GM23338 (cell line): ENCODE measurements around the gene HBZ. TPM values are rescaled to one million over a fixed set of nuclear protein-coding genes. Genes with fewer than 3 reads are reported as not detected.

Source experiments
- ATAC-seq: fragments of 200-7000 bp; cut with Tn5 transposase; 3 replicates; pipeline ENCODE4 v1.9.1; 2020
- DNase-seq: peaks from one replicate; pipeline ENCODE4 v3.0.0-alpha.2; 2015; ENCODE audit warnings: low spot score
- H2AFZ ChIP-seq: fragments of 200-600 bp; sonication (generic); 2 replicates; pipeline ENCODE4 v1.8.0; 2016; ENCODE audit warnings: antibody characterized with exemption, mild to moderate bottlenecking, moderate library complexity
- H3F3A ChIP-seq: fragments of 200-600 bp; sonication (generic); replicated peaks from 2 replicates; pipeline ENCODE4 v1.8.0; 2017; ENCODE audit warnings: antibody characterized with exemption, mixed run types, low read depth
- H3K27ac ChIP-seq: fragments of 200-600 bp; sonication (generic); 2 replicates; pipeline ENCODE4 v1.6.1; 2016; ENCODE audit warnings: low read depth
- H3K27me3 ChIP-seq: fragments of 200-600 bp; sonication (generic); 2 replicates; pipeline ENCODE4 v1.8.0; 2016; ENCODE audit warnings: mild to moderate bottlenecking, mixed run types, moderate library complexity; ENCODE audit not compliant: insufficient read depth
- H3K36me3 ChIP-seq: fragments of 200-600 bp; sonication (generic); 2 replicates; pipeline ENCODE4 v1.8.0; 2016; ENCODE audit warnings: mild to moderate bottlenecking; ENCODE audit not compliant: insufficient read depth
- H3K4me1 ChIP-seq: fragments of 200-600 bp; sonication (generic); 2 replicates; pipeline ENCODE4 v1.8.0; 2016; ENCODE audit warnings: mild to moderate bottlenecking, moderate library complexity; ENCODE audit not compliant: insufficient read depth
- H3K4me2 ChIP-seq: fragments of 200-600 bp; sonication (generic); 2 replicates; pipeline ENCODE4 v1.7.1; 2017; ENCODE audit warnings: mixed run types
- H3K4me3 ChIP-seq: fragments of 200-600 bp; sonication (generic); 2 replicates; pipeline ENCODE4 v1.6.1; 2016; ENCODE audit warnings: mixed run types
- H3K79me2 ChIP-seq: fragments of 200-600 bp; sonication (generic); replicated peaks from 2 replicates; pipeline ENCODE4 v1.8.0; 2017; ENCODE audit warnings: mild to moderate bottlenecking; ENCODE audit not compliant: insufficient read depth
- H3K9me2 ChIP-seq: fragments of 200-600 bp; sonication (generic); 2 replicates; pipeline ENCODE4 v1.8.0; 2017; ENCODE audit not compliant: insufficient read depth
- H4K20me1 ChIP-seq: fragments of 200-600 bp; sonication (generic); replicated peaks from 2 replicates; pipeline ENCODE4 v1.8.0; 2017; ENCODE audit warnings: mild to moderate bottlenecking; ENCODE audit not compliant: insufficient read depth
- H3K27ac Mint-ChIP-seq: 2 replicates; pipeline ENCODE4 v1.8.0; 2020; ENCODE audit warnings: inconsistent platforms, mild to moderate bottlenecking, moderate library complexity, mixed read lengths
- H3K27me3 Mint-ChIP-seq: 3 replicates; pipeline ENCODE4 v1.8.0; 2022; ENCODE audit warnings: low read depth, mild to moderate bottlenecking, moderate library complexity, mixed read lengths, inconsistent platforms; ENCODE audit not compliant: insufficient read depth, poor library complexity
- H3K36me3 Mint-ChIP-seq: 3 replicates; pipeline ENCODE4 v1.8.0; 2021; ENCODE audit warnings: low read depth, mild to moderate bottlenecking, inconsistent platforms, moderate library complexity, mixed read lengths
- H3K4me1 Mint-ChIP-seq: 3 replicates; pipeline ENCODE4 v1.8.0; 2020; ENCODE audit warnings: mild to moderate bottlenecking, inconsistent platforms, mixed read lengths
- H3K4me3 Mint-ChIP-seq: 3 replicates; pipeline ENCODE4 v1.8.0; 2021; ENCODE audit warnings: moderate library complexity, mild to moderate bottlenecking, inconsistent platforms, mixed read lengths
- H3K9me3 Mint-ChIP-seq: 3 replicates; pipeline ENCODE4 v1.8.0; 2020; ENCODE audit warnings: moderate library complexity, mild to moderate bottlenecking, inconsistent platforms, mixed read lengths
- ETS1 ChIP-seq: IDR thresholded peaks from 2 replicates; pipeline ENCODE4 v1.6.1; 2016; ENCODE audit warnings: antibody characterized with exemption
- EZH2 ChIP-seq: fragments of 200-600 bp; sonication (generic); IDR thresholded peaks from one replicate; pipeline ENCODE4 v1.8.0; 2017; ENCODE audit warnings: antibody characterized with exemption, mild to moderate bottlenecking, low read depth; ENCODE audit not compliant: unreplicated experiment
- EZH2phosphoT487 ChIP-seq: fragments of 200-600 bp; sonication (generic); IDR thresholded peaks from one replicate; pipeline ENCODE4 v1.8.1; 2018; ENCODE audit warnings: antibody characterized with exemption; ENCODE audit not compliant: unreplicated experiment
- JUNB ChIP-seq: IDR thresholded peaks from one replicate; pipeline ENCODE4 v1.6.1; 2016; ENCODE audit warnings: antibody characterized with exemption; ENCODE audit not compliant: unreplicated experiment
- NANOG ChIP-seq: IDR thresholded peaks from 2 replicates; pipeline ENCODE4 v1.6.1; 2016; ENCODE audit warnings: antibody characterized with exemption, borderline replicate concordance
- ZNF114 ChIP-seq: fragments of 250-450 bp; sonication (Bioruptor Pico); IDR thresholded peaks from 2 replicates; pipeline ENCODE4 v1.5.0; 2020; ENCODE audit warnings: mild to moderate bottlenecking, moderate library complexity
- ZNF331 ChIP-seq: fragments of 250-450 bp; sonication (Bioruptor Pico); IDR thresholded peaks from 2 replicates; pipeline ENCODE4 v1.5.0; 2020; ENCODE audit warnings: low read depth, mild to moderate bottlenecking, moderate library complexity
- polyA plus RNA-seq: library from polyadenylated mRNA; unstranded; fragments of >200 nt; fragmentation: Nextera tagmentation; extraction: Ambion mirVana; gene quantifications from 2 replicates; pipeline ENCODE4 v1.2.1, GENCODE V29; 2016
- total RNA-seq: library from RNA; depleted of rRNA; stranded (reverse); fragments of >200 nt; shearing (Covaris generic); gene quantifications from 2 replicates; pipeline ENCODE4 v1.2.3, GENCODE V29; 2014
- TF ChIP-seq, protein P1 (sequence below), 2 experiments: fragments of 200-600 bp in 1 of 2; sonication (generic) in 1 of 2; conservative IDR thresholded peaks; 2 replicates each; pipeline versions ENCODE4 v1.5.1 to v1.6.1; 2016 to 2017; ENCODE audit warnings: antibody characterized with exemption in 2 of 2, low read depth in 2 of 2, mild to moderate bottlenecking in 2 of 2, moderate library complexity in 1 of 2
- TF ChIP-seq, protein P2 (sequence below): IDR thresholded peaks from one replicate; pipeline ENCODE4 v1.6.1; 2018; ENCODE audit warnings: antibody characterized with exemption; ENCODE audit not compliant: unreplicated experiment

Gene HBZ
- total and polyA plus RNA-seq, 2 experiments from 2014 or later: 0.39 TPM; not detected in 1

GRCh38 chr16:120756-121155 is 31.7 kb upstream of the HBZ start (continued):
- TF ChIP-seq ETS1 (no peak), EZH2 (no peak), NANOG (no peak), ZNF331 (no peak)
- TF ChIP-seq, protein P1, sequence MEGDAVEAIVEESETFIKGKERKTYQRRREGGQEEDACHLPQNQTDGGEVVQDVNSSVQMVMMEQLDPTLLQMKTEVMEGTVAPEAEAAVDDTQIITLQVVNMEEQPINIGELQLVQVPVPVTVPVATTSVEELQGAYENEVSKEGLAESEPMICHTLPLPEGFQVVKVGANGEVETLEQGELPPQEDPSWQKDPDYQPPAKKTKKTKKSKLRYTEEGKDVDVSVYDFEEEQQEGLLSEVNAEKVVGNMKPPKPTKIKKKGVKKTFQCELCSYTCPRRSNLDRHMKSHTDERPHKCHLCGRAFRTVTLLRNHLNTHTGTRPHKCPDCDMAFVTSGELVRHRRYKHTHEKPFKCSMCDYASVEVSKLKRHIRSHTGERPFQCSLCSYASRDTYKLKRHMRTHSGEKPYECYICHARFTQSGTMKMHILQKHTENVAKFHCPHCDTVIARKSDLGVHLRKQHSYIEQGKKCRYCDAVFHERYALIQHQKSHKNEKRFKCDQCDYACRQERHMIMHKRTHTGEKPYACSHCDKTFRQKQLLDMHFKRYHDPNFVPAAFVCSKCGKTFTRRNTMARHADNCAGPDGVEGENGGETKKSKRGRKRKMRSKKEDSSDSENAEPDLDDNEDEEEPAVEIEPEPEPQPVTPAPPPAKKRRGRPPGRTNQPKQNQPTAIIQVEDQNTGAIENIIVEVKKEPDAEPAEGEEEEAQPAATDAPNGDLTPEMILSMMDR (conservative IDR thresholded peaks at IDR 0.05; ENCODE audit: low read depth in 2 of 2): no peak

- Mint-ChIP-seq H3K36me3 (no peaks in the 10 kb centered on the region), H3K4me1 (peaks cover 6% of the 10 kb centered on the region; the same call in 1 of the 3 replicates), H3K9me3 (no peaks in the 10 kb centered on the region), H3K27me3 (peaks cover 4% of the 10 kb centered on the region), H3K4me3 (no peak overlapping the region), H3K27ac (no peak overlapping the region)
- H3K4me3 ChIP-seq: no peak overlapping the region
- H3K27ac ChIP-seq: no peak overlapping the region
- peaks cover 12% of the 10 kb centered on the region for H4K20me1 ChIP-seq
- H3K79me2 ChIP-seq: no peaks in the 10 kb centered on the region
- 0 out of 2 replicates have a peak, but pooled peaks cover 7% of the 10 kb centered on the region for H3F3A ChIP-seq
- no peaks in the 10 kb centered on the region; the same call in 1 of the 2 replicates for H3K4me1 ChIP-seq
- H2AFZ ChIP-seq: no peak overlapping the region
- no peak overlapping the region for H3K4me2 ChIP-seq
- no peaks in the 10 kb centered on the region for H3K27me3 ChIP-seq
- H3K36me3 ChIP-seq: no peaks in the 10 kb centered on the region
- DNase-seq: no peak
- no peak for ATAC-seq
- H3K9me2 ChIP-seq: no peaks in the 10 kb centered on the region
- no peak for TF ChIP-seq NANOG
- TF ChIP-seq, protein P2, sequence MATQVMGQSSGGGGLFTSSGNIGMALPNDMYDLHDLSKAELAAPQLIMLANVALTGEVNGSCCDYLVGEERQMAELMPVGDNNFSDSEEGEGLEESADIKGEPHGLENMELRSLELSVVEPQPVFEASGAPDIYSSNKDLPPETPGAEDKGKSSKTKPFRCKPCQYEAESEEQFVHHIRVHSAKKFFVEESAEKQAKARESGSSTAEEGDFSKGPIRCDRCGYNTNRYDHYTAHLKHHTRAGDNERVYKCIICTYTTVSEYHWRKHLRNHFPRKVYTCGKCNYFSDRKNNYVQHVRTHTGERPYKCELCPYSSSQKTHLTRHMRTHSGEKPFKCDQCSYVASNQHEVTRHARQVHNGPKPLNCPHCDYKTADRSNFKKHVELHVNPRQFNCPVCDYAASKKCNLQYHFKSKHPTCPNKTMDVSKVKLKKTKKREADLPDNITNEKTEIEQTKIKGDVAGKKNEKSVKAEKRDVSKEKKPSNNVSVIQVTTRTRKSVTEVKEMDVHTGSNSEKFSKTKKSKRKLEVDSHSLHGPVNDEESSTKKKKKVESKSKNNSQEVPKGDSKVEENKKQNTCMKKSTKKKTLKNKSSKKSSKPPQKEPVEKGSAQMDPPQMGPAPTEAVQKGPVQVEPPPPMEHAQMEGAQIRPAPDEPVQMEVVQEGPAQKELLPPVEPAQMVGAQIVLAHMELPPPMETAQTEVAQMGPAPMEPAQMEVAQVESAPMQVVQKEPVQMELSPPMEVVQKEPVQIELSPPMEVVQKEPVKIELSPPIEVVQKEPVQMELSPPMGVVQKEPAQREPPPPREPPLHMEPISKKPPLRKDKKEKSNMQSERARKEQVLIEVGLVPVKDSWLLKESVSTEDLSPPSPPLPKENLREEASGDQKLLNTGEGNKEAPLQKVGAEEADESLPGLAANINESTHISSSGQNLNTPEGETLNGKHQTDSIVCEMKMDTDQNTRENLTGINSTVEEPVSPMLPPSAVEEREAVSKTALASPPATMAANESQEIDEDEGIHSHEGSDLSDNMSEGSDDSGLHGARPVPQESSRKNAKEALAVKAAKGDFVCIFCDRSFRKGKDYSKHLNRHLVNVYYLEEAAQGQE: no peak
- TF ChIP-seq EZH2: no peak
- no peak for TF ChIP-seq ZNF114
- no peak for TF ChIP-seq ETS1
- TF ChIP-seq EZH2phosphoT487: no peak
- TF ChIP-seq JUNB: no peak
- TF ChIP-seq ZNF331: no peak
- TF ChIP-seq, protein P1 (conservative IDR thresholded peaks at IDR 0.05; ENCODE audit: low read depth in 2 of 2): no peak
Measured at GRCh38 chr16:122361-122760, 30.1 kb upstream of the HBZ start.
